ENCODE results near the gene MROH9.

GRCh38 chr1:170978371-170978910 lies 43.1 kb downstream of the MROH9 start:
- TF ChIP-seq SIRT6 (IDR thresholded peaks at IDR 0.05; ENCODE audit: low read length), result no peak
- no peak for TF ChIP-seq TAF1 (IDR thresholded peaks at IDR 0.05; ENCODE audit: low read depth, low read length)
- TF ChIP-seq ATF3 (IDR thresholded peaks at IDR 0.05; ENCODE audit: insufficient read depth, low read depth, low read length), result no peak
- TF ChIP-seq MAX (IDR thresholded peaks at IDR 0.05), result no peak
- no peak for TF ChIP-seq KDM1A (IDR thresholded peaks at IDR 0.05; ENCODE audit: borderline replicate concordance, low read length)
- no peak for TF ChIP-seq JUN (IDR thresholded peaks at IDR 0.05; ENCODE audit: low read depth, low read length)
- TF ChIP-seq POLR2A (IDR thresholded peaks at IDR 0.05; ENCODE audit: control extremely low read depth in 1 of 2, low read depth in 2 of 2, low read length in 2 of 2), result no peak
- no peak for TF ChIP-seq ATF2 (IDR thresholded peaks at IDR 0.05; ENCODE audit: low read length)
- no peak for TF ChIP-seq SIX5 (IDR thresholded peaks at IDR 0.05; ENCODE audit: low read depth, low read length)
- no peak for TF ChIP-seq CTCF (IDR thresholded peaks at IDR 0.05; ENCODE audit: control extremely low read depth in 1 of 3, insufficient read depth in 1 of 3, low read depth in 1 of 3, low read length in 3 of 3)
- TF ChIP-seq TBP (IDR thresholded peaks at IDR 0.05; ENCODE audit: low read depth, low read length), result no peak
- no peak for TF ChIP-seq CEBPB (IDR thresholded peaks at IDR 0.05; ENCODE audit: low read depth, low read length)
- TF ChIP-seq EZH2 (IDR thresholded peaks at IDR 0.05; ENCODE audit: low read depth, low read length, severe bottlenecking), result no peak
- no peak for TF ChIP-seq YY1 (IDR thresholded peaks at IDR 0.05; ENCODE audit: low read depth, low read length)
